GM21367 (cell line): Measurements from ENCODE around the gene RBM5.
"Not testable (repeated sequence)": the region's sequence is repeated elsewhere in the genome, so short reads cannot be mapped to it uniquely, and the experiment has no call there.

ENCODE experiments used
- ATAC-seq: cut with Tn5 transposase; IDR thresholded peaks from one replicate; pipeline ENCODE4 v1.9.1; 2021; ENCODE audit not compliant: unreplicated experiment

RBM5 gene

DNA sequence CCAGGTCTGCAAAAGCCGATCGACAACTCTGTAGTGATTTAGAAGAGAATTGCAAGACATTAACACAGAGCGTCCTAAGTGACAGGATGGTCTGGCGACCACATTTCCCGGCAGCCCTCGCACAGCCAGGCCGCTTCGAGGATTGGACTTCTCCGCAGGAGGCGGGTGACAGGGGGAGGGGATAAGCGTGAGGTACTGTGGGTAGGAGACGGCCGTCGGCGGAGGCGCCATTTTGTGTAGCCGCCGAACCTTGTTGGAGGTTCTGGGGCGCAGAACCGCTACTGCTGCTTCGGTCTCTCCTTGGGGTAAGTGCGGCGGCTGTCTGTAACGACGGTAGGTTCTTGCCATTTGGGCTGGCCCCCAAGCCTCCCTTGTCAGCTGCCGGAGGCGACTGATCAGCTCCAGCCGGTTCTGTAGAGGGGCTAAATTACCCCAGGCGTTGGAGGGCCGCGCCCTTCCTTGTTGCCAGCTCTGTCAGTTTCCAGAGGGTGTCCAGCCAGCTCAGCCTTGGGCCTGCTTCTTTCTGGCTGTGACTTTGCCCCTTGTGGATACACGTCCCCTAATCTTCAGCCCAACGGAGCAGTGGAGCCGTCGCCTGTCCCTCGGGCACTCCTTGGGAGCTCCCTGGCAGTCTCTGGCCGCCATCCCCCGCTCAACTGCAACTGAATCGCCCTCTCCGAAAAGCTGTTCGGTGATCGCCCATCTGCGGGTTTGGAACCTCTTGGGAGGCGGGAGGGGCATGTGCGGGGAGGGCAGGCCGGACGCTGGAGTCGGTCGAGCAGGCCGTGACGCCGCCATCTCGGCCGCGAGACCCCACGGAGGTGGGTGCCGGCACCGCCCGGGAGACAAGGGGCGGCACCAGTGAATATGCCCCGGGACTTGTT, at the start of gene RBM5:
Gene RBM5 (plus strand): TSS at position 195 of the 884 bp plus-strand sequence. CDS start 1,516 bp downstream, outside the sequence.
- peak; percentile 86 for ATAC-seq

DNA sequence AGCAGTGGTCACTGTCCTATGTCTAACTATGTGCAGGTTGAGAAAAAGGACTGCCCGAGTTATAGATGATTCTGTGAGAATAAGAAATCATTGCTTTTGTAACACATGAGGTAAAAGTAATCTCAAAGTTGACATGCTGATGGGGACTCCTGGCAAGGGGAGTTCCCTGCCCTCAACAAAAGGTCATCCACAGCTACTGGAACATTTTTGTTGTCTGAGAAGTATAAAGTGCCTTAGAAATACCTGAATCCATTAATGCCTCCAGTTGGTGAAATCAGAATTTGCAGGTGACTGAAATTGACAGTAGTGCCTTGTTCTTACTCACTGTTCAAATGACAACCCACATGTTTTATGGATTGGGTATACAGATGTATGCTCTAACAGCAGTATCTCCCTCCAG, 43.7 kb upstream of the RBM5 start:
- no peak for ATAC-seq

DNA sequence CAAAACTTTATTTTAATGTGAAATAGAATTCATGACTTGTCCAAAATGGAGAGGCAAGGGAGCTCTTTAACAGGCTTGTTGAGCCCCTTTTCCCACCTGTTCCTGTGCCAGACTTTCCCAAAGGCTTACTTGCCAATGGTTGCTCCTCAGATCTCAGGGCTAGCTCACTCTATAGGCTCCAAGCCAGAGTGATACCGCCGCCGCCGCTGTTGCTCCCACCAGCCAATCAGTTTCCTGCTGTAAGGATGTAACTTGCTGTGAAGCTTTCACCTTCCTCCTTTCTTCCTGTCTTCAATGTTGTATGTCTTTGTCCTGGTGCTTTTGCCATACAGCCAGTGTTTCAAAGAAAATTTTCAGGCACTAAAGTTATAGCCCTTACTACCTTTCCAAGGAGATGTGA, 41.3 kb upstream of the RBM5 start:
- ATAC-seq = no peak

DNA sequence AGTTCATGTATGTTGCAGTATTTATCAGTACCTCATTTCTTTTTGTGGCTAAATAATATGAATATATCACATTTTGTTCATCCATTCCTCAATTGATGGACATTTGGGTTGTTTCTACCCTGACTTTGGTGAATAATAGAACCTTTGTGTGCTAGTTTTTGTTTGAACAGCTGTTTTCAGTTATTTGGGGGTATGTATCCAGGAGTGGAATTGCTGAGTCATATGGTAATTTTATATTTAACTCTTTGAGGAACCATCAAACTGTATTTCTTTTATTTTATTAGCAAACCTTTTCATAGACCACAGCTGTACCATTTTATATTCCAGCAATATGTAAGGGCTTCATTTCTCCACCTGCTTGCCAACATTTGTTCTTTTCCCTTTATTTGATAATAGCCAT, 38.4 kb upstream of the RBM5 start:
- ATAC-seq = no peak

DNA sequence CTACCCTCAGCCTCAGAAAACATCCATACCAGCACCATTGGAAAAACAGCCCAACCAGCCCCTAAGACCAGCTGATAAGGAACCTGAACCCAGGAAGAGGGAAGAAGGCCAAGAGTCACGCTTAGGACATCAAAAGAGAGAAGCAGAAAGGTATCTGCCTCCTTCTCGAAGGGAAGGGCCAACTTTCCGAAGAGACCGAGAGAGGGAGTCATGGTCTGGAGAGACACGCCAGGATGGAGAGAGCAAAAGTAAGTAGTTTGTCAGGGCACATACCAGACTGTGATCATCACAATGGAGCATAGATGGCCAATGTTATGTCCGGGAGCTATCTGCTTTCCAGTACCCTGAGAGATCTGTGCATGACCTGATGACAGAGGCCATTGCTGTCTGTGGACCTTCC, 31.0 kb upstream of the RBM5 start:
- ATAC-seq = no peak

DNA sequence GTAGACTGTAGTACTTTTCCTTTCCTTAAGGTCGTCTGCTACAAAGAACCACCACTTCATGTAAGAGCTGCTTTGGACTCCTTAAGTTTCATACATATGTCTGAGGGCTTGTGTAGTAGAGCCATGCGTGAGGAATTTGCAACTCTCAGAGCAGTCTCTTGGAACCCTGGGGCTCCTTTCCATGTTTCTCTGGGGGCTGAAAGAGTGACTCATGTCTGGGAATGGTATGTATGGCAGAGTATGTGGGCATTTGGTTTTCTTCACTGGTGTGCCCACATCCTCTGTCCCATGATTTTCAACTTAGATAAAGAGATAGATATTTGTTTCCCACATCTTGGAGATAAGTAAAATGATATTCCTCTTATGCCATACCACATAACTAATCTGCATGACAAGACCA, 20.6 kb upstream of the RBM5 start:
- no peak for ATAC-seq

DNA sequence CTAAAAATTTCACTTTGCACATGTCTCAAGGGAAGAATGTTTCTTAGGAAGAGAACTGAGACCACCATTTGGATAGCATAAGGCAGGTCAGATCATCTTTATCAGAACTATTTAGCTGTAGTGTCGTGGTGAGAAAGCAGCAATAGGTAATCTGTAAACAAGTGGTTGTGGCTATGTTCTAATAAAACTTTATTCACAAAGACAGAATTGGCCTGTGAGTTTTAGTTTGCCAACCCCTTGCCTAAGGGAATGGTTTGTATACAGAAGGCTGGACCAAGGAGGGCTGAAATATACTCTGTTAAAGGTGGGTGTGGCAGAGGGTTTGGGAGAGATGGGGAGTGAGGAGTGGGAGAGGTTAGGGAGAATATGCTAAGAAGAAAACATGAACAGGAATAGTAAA, 10.6 kb upstream of the RBM5 start:
- ATAC-seq = no peak

DNA sequence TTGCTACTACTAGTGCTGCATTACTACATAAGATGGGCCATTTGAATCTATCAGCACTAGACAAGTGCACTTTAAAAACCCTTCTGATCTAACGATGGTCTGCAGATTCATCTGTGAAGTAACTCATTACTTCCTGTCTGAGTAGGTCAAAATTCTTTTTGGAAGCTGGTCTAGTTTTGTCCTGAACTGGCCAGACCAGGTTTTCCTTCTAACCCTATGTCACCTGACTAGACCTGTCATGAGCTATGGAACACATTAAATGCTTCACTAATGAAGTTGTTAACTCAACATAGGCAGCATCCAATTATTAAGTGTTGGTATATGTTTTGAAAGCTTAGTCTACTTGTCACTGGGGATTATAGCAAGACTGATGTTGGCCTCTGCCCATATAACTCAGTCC, 10.1 kb upstream of the RBM5 start:
- no peak for ATAC-seq

DNA sequence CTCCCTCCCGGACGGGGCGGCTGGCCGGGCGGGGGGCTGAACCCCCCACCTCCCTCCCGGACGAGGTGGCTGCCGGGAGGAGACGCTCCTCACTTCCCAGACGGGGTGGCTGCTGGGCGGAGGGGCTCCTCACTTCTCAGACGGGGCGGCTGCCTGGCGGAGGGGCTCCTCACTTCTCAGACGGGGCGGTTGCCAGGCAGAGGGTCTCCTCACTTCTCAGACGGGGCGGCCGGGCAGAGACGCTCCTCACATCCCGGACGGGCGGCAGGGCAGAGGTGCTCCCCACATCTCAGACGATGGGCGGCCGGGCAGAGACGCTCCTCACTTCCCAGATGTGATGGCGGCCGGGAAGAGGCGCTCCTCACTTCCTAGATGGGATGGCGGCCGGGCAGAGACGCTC, 3.8 kb upstream of the RBM5 start:
- not testable (repeated sequence) for ATAC-seq

DNA sequence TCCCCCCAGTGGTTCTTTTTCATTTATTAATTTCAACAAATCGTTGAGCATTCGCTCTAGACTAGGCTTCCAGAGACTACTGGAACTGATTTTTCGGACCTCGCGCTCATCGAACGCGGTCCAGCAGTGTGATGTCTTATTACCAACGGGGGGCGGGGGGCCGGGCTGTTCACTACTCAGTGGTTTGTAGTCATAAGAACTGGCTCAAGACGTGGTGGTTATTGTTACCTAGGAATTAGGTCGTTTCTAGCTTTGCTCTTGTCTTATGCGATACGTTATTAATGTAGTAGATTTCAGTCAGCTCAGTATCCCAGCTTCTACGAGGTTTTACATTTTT, 858 bp downstream of the RBM5 start:
- ATAC-seq = no peak

DNA sequence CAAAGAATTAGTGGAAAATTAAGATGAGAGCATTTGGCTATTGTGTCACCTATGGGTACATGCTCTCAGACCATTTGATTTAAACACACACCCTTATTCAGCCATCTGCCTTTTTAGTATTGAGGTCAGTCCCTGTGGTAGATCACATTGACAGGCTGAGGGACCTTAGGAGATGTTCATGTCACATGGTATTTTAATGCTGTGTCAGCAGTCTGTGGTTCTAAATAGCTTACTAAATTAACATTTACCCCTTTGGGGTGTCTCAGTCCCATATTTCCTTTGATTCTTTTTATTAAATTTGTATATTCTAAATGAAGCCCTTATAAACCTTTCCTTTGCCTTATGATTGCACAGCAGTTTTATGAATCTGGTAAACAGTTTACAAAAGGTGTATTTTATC, 2.3 kb downstream of the RBM5 start:
- no peak for ATAC-seq

DNA sequence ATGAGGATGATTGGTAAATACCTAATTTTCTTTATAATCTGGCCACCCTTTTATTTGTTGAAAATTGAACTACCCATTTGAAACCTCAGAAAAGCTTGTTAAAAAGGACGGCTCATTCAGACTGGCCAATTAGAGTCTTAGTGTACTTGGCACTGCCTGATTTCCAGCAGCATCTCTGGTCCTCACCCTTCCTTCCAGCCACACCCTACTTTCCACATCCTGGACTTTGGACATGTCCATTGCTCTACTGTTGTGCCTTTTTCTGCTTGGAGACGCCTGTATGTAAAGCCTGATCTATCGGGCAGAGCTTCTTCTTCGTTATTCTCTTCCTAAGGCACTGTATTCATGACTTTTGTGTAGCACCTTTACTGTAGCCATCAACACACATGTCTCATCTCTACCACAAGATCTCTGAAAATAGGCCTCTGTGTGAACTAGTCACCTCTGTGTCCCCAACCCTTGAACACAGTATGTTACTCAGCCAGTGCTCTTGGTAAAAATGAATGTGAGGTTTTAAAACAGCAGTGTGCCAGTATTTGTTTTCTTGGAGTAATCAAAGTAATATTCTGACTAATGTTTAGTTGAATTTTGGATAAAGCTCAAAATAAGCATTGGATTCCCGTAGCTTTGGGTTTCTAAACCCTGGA, 6.8 kb downstream of the RBM5 start:
- ATAC-seq = no peak

DNA sequence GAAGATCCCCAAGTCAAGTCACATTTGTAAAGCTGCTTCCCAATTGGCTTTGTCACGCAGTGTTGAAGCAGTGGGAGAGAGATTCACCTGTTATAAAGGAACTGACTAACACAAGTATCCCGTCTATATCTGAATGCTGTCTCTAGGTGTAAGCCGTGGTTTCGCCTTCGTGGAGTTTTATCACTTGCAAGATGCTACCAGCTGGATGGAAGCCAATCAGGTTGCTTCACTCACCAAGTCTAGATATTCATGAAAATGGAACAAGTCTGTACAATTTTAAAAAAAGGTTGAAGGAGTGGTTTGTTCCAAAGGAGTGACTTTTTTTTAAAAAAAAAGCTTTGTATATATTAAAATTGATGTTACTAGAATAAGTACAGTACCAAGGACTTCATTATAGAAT, 11.7 kb downstream of the RBM5 start:
- no peak for ATAC-seq

DNA sequence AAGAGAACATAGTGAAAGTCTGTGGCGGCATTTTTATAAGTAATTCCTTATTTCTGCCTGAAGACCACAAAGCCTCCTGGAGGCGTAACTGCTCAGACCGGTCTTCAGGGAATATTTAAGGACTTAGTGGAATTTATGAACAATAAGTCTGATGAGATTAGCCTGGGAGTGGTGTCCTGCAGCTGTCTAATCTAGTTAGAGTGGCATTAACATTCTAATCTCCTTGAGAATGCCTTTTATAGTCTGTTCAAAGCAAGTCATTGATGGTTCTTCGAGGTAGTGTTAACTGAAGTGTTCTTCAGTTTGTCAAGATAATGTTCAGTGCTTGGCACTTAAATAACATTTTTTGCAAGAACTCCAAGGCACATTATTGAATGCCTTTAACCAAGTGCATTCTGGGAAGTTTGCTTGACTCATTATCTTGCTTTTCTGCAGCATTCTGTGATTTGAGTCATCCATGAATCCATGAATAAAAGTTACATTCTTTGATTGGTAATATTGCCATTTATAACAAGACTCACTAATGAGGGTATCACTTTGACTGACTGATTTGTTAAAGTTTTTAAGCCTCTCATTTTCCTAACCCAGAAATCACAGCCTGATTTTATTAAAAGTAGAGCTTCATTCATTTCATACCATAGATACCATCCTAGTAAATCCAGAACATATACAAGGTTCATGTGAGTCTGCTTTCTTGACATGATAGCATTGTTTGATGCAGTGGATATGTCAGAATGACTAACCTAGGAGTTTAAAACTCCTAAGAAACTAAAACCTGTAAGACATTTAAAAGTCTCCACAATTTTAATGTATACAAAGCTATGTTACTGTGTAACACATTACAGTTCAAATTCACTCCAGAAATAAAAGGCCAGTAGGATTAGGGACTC, 12.5 kb downstream of the RBM5 start:
- ATAC-seq = no peak

DNA sequence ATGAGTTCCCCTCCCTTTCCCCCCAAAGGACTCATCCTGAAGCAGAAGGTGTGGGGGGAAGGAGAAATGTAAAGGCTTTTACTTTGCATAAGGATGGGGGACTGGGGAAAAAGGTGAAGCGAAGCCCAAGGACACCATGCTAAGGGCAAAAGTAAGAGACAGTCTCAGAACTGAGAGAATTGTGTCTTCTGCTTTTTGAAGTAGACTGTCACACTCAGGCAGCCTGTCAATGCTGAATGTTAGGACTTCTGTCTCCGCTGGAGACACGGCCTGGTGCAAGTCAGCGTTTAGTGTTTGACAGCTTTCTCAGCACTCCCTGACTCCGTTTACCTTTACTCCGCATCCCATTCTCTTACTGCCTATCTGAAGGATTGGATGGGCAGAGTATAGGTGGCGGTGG, 13.8 kb downstream of the RBM5 start:
- no peak for ATAC-seq

DNA sequence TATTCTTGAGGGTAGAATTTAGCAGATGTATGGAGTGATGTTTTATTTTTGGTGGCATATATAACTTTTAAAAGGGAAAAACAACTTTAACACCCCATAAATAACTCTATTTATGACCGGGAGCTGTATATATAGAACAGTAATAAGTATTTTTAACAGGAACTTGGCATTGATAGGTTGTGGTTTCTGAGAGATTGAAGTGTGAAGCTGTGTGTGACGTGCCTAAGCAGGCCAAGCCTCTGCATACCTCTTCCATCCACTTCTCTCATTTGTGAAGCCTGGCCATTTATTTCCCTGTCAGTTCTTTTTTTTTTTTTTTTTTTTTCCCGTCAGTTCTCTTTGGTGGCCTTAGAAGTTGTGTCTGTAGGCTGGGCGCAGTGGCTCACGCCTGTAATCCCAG, 23.0 kb downstream of the RBM5 start:
- ATAC-seq = no peak

DNA sequence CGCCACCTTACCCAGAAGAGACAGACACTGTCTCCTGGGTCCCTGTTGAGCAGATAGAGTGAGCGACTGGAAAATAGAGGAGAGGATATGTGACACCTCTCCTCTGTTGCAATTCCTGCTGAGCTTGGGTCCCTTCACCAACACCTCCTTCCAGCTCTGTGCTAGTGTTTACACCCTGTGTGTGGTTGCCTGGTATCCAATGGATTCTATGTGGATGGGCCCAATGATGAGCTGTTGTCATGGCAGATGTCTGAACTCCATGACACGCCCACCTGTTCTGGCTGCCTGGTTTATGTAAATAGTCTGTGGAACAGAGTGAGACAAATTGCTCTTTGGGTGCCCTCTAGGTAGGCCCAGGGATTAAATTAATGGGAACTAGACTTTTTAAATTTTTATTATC, 23.7 kb downstream of the RBM5 start:
- no peak for ATAC-seq

DNA sequence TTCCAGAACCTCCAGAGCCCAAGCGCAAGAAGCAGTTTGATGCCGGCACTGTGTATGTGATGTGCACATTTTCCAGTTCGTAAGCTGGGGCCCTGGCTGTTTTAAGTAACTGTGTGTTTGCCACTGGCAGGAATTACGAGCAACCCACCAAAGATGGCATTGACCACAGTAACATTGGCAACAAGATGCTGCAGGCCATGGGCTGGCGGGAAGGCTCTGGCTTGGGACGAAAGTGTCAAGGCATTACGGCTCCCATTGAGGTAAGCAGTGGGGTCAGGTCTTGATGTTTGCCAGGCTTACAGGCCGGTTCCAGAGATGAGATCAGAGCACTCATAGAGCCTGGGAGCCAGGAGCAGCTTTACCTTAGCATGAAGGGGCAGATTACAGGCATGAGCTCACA, 28.4 kb downstream of the RBM5 start:
- ATAC-seq = no peak

DNA sequence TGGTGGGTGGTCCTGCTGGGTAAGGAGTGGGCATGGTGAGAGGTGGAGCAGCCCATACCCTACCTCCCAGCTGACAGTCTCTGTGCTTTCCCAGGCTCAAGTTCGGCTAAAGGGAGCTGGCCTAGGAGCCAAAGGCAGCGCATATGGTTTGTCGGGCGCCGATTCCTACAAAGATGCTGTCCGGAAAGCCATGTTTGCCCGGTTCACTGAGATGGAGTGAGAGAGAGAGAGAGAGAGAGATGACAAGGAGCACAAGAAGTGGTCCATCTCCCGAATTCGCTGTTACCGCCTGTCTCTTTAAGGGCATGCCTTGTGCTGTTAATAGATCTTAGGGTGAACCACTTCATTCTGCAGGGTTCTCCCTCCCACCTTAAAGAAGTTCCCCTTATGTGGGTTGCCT, 29.5 kb downstream of the RBM5 start:
- ATAC-seq = no peak

DNA sequence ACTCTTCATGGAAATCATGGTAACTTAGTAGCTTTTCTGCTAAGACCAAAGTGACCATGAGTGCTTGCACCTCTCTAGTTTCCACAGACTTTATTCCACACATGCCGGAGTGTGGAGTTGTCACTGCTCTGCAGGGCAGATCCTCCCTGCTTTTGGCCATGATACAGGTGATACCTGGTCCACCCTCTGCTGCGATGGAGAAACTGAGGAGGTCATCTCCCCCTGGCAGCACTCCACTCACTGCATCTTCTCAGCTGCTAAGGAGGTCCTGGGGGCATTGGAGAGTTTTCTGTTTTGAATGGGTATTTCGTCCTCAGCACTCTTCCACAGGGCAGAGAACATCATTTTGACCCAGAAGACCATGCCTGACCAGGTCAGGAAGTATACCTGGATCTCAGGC, 31.1 kb downstream of the RBM5 start:
- no peak for ATAC-seq

DNA sequence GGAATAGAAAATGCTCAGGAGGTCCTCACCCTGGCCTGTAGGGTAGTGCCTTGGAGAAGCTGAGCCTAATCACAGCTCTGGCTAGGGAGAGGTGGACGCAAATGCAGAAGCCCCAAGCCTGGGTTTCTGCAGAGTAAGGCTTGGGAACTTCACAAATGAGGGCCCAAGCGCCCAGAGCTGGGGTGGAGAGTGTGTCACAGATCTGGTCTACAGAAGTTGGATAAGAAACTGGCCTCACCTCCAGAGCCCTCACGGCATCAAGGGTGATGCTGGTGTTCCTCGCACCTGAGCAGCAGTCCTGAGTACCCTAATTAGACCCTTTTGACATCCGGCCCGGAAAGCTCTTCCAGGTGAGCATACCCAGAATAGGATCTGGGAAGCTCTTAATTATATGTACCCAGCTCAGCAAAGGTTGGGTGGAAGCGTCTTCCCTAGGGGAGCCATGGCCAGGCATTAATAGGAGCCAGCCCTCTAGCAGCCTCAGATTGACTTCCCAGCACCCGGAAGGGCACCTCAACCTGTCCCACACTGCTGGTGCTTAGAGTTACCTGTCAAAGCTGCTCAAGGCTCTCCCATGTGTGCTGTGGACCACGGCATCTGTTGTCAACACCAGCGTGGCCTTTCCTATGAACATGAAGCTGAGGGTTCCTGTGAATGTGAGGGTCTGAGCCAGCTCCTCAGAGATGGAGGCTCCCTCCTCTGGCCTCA, 31.8 kb downstream of the RBM5 start:
- ATAC-seq = no peak
